Activated CD8-positive, alpha-beta T cell treated with anti-CD3 and anti-CD28 coated beads, Interleukin-2, amount 10 ng/mL, durations not matched to agents 7 days and 5 days (primary cell): Measurements from ENCODE around the gene RGSL1. TPM values are rescaled to one million over a fixed set of nuclear protein-coding genes. Genes with fewer than 3 reads are reported as not detected.

ENCODE experiments used
- ATAC-seq: fragments of 150-1000 bp; cut with Tn5 transposase; one replicate; pipeline ENCODE4 v1.10.0; 2021; ENCODE audit warnings: moderate library complexity
- CTCF ChIA-PET: fragments of 350-600 bp; sonication (Branson Sonifier 250); formaldehyde crosslinking; loops from one replicate; lab custom pipeline; 2021; ENCODE audit warnings: antibody characterized with exemption; lab: Charles Lee
- POLR2A ChIA-PET: fragments of 350-600 bp; sonication (Branson Sonifier 250); formaldehyde crosslinking; loops from one replicate; lab custom pipeline; 2021; ENCODE audit warnings: antibody characterized with exemption; lab: Charles Lee
- DNase-seq: peaks from one replicate; pipeline ENCODE4 v3.0.0-alpha.2; 2020
- H3K27ac Mint-ChIP-seq: one replicate; pipeline ENCODE4 v1.8.0; 2021; ENCODE audit warnings: mild to moderate bottlenecking, mixed read lengths
- H3K27me3 Mint-ChIP-seq: one replicate; pipeline ENCODE4 v1.8.0; 2021; ENCODE audit warnings: low read depth, mixed read lengths
- H3K36me3 Mint-ChIP-seq: one replicate; pipeline ENCODE4 v1.8.0; 2021; ENCODE audit warnings: low read depth, mixed read lengths
- H3K4me1 Mint-ChIP-seq: one replicate; pipeline ENCODE4 v1.8.0; 2021; ENCODE audit warnings: low read depth, mixed read lengths
- H3K4me3 Mint-ChIP-seq: one replicate; pipeline ENCODE4 v1.8.0; 2021; ENCODE audit warnings: mild to moderate bottlenecking, mixed read lengths
- H3K9me3 Mint-ChIP-seq: one replicate; pipeline ENCODE4 v1.8.0; 2022; ENCODE audit warnings: mixed read lengths; ENCODE audit not compliant: insufficient read depth
- total RNA-seq, 2 experiments: library from RNA; stranded (reverse); gene quantifications; one replicate each; pipeline ENCODE4 v1.2.3, GENCODE V29; 2021

The RGSL1 gene
- not detected for total RNA-seq

DNA sequence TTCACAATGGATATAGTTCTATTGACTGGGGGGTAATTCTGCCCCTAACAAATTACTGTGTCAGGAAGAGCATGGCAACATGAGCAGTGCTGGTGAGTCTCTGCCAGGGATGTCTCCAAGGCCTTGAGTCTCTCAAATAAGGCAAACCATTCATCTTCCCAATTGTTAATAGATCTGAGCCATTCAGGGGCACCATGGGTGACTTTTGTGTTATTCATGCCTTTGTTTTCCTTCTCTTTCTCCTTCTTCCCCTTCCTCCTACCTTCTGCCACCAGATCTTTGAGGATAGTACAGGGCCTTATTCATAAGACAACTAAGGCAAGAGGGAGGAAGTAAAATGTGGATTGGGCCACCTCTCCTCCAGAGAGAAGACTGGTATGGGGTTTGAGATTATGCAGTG, at the start of gene RGSL1:
Gene RGSL1, plus strand, starts transcription at position 60 of the 400 bp plus-strand sequence. Its CDS starts 20 bp downstream, at position 80.
- no peak for ATAC-seq
- no peaks in the 10 kb centered on the region for H3K9me3 Mint-ChIP-seq
- CTCF ChIA-PET: no interaction called here

DNA sequence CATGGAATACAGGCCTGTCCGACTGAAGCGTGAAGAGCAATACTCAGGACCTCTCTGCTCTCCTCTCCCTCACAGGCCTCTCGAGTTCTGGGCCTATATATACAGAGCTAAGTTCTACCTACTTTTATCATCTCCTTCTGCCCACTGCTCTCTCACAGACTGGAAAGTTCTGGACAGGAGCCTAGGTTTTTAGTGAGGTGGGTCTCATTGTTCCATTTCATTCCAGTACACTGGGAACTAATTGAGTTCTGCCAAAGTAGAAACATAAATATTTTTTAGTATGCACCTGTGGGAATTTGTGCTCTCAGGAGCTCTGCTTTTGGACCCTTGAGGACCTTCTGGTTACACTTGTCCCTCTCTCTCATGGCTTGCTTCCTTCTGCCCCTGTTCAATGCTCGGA, 49.4 kb upstream of the RGSL1 start, which contains the start of gene TEDDM1:
Gene TEDDM1, minus strand, starts transcription at position 101 of the 400 bp plus-strand sequence. CDS start 182 bp downstream, outside the sequence.
- Mint-ChIP-seq H3K4me1 (peaks cover 5% of the 10 kb centered on the region), H3K27ac (no peak within 1 kb of the TSS), H3K27me3 (peaks cover 28% of the 10 kb centered on the region), H3K4me3 (no peak within 1 kb of the TSS), H3K36me3 (no peaks in the 10 kb centered on the region), H3K9me3 (no peaks in the 10 kb centered on the region)
- ChIA-PET CTCF (interaction anchor here (2.9 to 10.7 kb wide), 2 partner anchors 255 to 315 kb away, joined by 15 to 401 read pairs; no protein-coding TSS in a partner anchor), POLR2A (no interaction called here)
- DNase-seq: no peak
- no peak for ATAC-seq

More for the DNA sequence above, at the start of gene RGSL1:
- Mint-ChIP-seq H3K4me1 (no peaks in the 10 kb centered on the region), H3K27me3 (peaks cover 12% of the 10 kb centered on the region), H3K4me3 (no peak within 1 kb of the TSS), H3K27ac (no peak within 1 kb of the TSS), H3K36me3 (no peaks in the 10 kb centered on the region)
- DNase-seq: no peak
- POLR2A ChIA-PET: no interaction called here

DNA sequence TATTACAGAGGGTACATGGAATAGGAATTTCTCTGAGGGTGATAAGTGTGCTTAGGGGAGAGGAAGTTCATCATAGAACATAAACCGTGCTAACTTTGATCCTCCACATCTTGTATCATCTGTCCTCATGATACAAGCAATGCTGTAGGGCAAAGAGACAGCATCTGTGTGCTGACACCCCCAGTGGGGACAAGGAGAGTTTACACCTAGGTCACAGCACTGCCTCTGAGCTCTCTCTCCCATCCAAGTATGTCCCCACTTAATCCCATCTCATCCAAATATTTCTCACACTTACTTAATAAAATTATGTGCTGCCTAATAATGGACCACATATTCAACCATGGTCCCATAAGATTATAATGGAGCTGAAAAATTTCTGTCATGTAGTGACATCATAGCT, 45.2 kb upstream of the RGSL1 start:
- ATAC-seq: no peak
- Mint-ChIP-seq H3K27ac (no peak overlapping the region), H3K27me3 (peaks cover 43% of the 10 kb centered on the region), H3K9me3 (no peaks in the 10 kb centered on the region), H3K4me1 (peaks cover 2% of the 10 kb centered on the region), H3K4me3 (no peak overlapping the region), H3K36me3 (no peaks in the 10 kb centered on the region)
- ChIA-PET CTCF (interaction anchor here (0.9 to 1.3 kb wide), 3 partner anchors 8 to 324 kb away, joined by 4 to 7 read pairs (median 5); no protein-coding TSS in a partner anchor), POLR2A (no interaction called here)
- DNase-seq: no peak

DNA sequence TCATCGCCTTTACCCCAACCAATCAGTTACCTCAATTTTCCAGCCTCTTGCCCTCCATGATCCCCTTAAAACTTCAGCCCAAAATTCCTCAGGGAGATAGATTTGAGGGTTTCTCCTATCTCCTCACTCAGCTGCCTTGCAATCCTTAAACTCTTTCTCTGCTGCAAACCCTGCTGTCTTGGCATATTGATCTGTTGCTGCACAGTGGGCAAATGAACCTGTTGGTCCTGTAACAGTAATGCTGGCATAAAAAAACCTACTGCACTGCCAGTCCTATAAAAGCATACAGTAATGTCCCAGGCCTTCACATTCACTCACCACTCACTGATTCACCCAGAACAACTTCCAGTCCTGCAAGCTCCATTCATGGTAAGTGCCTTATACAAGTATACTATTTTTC, 44.4 kb upstream of the RGSL1 start:
- Mint-ChIP-seq H3K9me3 (no peaks in the 10 kb centered on the region), H3K27ac (no peak overlapping the region), H3K4me3 (no peak overlapping the region), H3K27me3 (peaks cover 47% of the 10 kb centered on the region), H3K36me3 (no peaks in the 10 kb centered on the region), H3K4me1 (peaks cover 2% of the 10 kb centered on the region)
- ATAC-seq: no peak
- ChIA-PET POLR2A (no interaction called here), CTCF (interaction anchor here (0.5 to 1.3 kb wide), 4 partner anchors 9 to 325 kb away, joined by 3 to 7 read pairs (median 4); no protein-coding TSS in a partner anchor)
- no peak for DNase-seq

DNA sequence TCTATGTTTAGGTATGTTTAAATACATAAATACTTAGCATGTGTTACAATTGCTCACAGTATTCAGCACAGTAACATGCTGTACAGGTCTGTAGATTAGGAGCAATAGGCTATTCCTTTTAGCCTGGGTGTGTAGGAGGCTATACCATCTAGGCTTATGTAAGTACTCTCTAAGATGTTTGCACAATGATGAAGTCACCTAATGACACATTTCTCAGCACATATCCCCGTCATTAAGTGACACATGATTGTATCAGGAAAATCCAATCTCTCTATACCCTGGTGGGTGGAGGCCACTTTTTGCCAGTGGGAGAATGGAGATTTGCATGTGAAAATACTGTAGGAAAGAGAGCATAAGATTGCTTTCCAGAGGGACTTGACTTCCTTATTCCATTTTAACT, 43.9 kb upstream of the RGSL1 start:
- CTCF ChIA-PET: interaction anchor here (0.5 to 2.9 kb wide), 3 partner anchors 9 to 325 kb away, joined by 3 to 18 read pairs (median 3); no protein-coding TSS in a partner anchor
- no peak overlapping the region for H3K4me3 Mint-ChIP-seq
- peaks cover 48% of the 10 kb centered on the region for H3K27me3 Mint-ChIP-seq

DNA sequence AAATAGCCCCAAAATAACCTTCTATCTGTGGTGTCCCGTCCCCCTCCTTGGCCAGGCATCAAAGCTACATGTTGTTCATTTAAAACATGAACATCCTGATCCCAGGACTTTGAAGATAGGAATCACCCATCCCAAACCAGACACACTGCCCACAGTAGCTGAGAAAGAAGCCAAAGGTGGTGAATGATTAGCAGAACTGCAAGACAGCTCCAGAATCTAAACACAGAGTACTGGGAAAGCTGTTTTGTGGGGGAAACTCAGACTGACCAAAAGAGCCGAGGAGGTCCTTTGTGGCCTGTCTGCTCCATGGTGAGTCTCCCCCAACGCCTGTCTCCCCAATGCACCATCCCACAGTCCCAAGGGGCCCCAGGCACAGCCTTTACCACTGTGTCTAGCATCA, 42.2 kb upstream of the RGSL1 start:
- H3K27ac Mint-ChIP-seq: no peak overlapping the region
- H3K27me3 Mint-ChIP-seq: peaks cover 52% of the 10 kb centered on the region
- no peaks in the 10 kb centered on the region for H3K36me3 Mint-ChIP-seq
- no peaks in the 10 kb centered on the region for H3K9me3 Mint-ChIP-seq
- no peak overlapping the region for H3K4me3 Mint-ChIP-seq
- DNase-seq (no peak), ATAC-seq (no peak)
- CTCF ChIA-PET: interaction anchor here (1.0 to 2.9 kb wide), 2 partner anchors 11 to 265 kb away, joined by 4 to 18 read pairs; no protein-coding TSS in a partner anchor
- peaks cover 2% of the 10 kb centered on the region for H3K4me1 Mint-ChIP-seq
- POLR2A ChIA-PET: no interaction called here

More for the DNA sequence above, 43.9 kb upstream of the RGSL1 start:
- Mint-ChIP-seq H3K27ac (no peak overlapping the region), H3K9me3 (no peaks in the 10 kb centered on the region), H3K4me1 (peaks cover 2% of the 10 kb centered on the region), H3K36me3 (no peaks in the 10 kb centered on the region)
- ATAC-seq: no peak
- POLR2A ChIA-PET: no interaction called here
- no peak for DNase-seq

DNA sequence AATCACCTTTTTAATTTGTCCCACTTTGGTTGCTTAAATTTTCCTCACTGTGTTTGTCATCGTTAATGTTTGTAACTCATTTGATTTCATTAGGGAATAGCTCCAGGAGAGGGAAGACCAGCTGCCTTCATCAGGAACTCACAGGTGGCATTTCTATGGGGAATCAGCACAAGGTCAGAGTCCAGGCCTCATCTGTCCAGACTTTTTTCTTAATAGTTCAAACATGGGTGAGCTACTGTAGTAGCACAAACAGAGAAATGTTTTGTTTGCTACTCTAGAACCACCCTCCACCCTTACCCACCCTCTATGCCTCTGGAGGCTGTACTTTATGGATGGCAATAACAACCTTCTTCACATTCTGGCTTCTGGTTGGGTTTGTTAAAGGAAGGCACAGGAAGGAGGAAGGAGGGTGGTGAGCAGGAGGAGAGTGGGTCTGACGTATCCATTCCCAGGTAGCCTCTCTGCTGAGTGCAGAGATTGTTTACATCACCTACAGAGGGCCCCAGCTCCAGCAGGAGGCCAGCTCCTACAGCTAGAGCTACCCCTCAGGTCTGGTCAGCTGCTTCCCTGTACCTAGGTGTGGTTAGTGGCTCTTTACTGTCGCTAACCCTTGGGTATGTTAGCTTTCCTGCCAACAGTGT, 41.4 kb upstream of the RGSL1 start:
- peaks cover 46% of the 10 kb centered on the region for H3K27me3 Mint-ChIP-seq
- peaks cover 2% of the 10 kb centered on the region for H3K4me1 Mint-ChIP-seq
- no peak overlapping the region for H3K27ac Mint-ChIP-seq
- CTCF ChIA-PET: interaction anchor here (2.9 kb wide), 1 partner anchor 12 kb away, joined by 18 read pairs; no protein-coding TSS in a partner anchor
- no peaks in the 10 kb centered on the region for H3K36me3 Mint-ChIP-seq
- H3K4me3 Mint-ChIP-seq: no peak overlapping the region
- no peaks in the 10 kb centered on the region for H3K9me3 Mint-ChIP-seq
- ATAC-seq (no peak), DNase-seq (no peak)
- POLR2A ChIA-PET: no interaction called here

DNA sequence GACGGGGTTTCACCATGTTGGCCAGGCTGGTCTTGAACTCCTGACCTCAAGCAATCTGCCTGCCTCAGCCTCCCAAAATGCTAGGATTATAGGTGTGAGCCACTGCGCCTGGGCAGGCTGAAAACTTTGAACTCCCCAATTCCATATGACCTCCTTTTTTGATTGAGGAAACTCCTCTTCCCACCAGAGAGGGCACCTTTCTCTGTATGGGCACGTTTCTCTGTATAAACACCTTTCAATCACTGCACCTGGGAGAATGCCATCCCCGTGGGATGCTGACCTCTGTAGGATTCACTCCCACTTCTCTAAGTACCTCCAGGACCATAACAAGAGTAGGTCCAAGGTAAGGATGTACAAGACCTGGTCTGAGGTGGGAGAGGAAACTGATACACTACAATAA, 39.8 kb upstream of the RGSL1 start:
- ChIA-PET CTCF (no interaction called here), POLR2A (no interaction called here)
- no peak overlapping the region for H3K4me3 Mint-ChIP-seq
- H3K4me1 Mint-ChIP-seq: peaks cover 2% of the 10 kb centered on the region
- H3K27me3 Mint-ChIP-seq: peaks cover 46% of the 10 kb centered on the region
- H3K9me3 Mint-ChIP-seq: no peaks in the 10 kb centered on the region
- H3K27ac Mint-ChIP-seq: no peak overlapping the region
- DNase-seq: no peak
- H3K36me3 Mint-ChIP-seq: no peaks in the 10 kb centered on the region
- no peak for ATAC-seq

DNA sequence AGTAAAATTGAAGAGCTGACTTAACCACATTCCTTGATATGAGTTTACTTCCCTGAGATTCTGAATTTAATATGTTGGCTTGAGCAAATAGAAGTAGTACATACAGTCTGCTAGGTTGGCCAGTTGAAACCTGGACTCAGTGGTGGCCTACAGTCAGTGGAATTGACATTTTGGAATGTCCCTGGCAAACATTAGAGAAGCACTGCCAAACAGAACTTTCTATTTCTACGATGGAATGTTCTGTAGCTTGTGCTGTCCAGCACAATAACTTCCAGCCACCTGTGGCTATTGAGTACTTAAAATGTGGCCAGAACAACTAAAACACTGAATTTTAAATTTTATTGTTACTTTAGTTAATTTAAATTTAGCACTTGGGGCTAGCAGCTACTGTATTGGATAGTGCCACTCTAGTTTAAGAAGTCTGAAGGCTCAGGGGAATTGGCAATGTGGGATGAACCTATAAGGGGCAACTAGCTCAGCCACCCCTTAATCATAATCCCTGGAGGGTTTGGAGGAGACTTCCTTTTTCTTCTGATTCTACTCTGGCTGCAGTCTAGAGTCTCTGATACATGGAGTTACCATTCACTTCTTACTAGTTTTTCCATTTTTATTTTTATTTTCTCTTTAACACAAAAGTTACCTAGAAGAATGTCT, 39.2 kb upstream of the RGSL1 start:
- Mint-ChIP-seq H3K4me1 (peaks cover 3% of the 10 kb centered on the region), H3K27ac (no peak overlapping the region), H3K4me3 (no peak overlapping the region), H3K9me3 (no peaks in the 10 kb centered on the region), H3K36me3 (no peaks in the 10 kb centered on the region), H3K27me3 (peaks cover 45% of the 10 kb centered on the region)
- DNase-seq: no peak
- POLR2A ChIA-PET: no interaction called here
- CTCF ChIA-PET: interaction anchor here (1.3 kb wide), 1 partner anchor 267 kb away, joined by 3 read pairs; no protein-coding TSS in a partner anchor
- no peak for ATAC-seq

DNA sequence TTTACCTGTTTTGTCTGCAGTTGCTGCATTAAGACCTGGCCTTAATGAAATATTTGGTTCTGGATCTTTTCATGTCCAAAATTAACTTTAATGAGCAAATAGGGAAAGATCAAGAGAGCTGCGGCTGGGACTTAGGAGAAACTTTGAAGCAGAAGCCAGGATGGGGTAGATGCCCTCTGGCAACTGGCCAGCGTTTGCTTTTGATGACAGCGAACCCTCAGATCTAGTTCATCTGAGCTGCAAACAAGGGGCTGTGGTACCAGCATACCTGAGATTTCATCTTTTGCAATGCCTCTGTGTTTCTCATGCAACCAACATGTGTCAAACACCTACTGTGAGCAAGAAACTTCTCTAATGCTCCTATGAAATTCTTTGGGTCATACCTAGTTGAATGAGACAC, 36.5 kb upstream of the RGSL1 start:
- Mint-ChIP-seq H3K4me1 (peaks cover 5% of the 10 kb centered on the region), H3K4me3 (no peak overlapping the region), H3K36me3 (no peaks in the 10 kb centered on the region), H3K27ac (no peak overlapping the region), H3K27me3 (peaks cover 38% of the 10 kb centered on the region), H3K9me3 (no peaks in the 10 kb centered on the region)
- ChIA-PET POLR2A (no interaction called here), CTCF (interaction anchor here (0.6 kb wide), 1 partner anchor 174 kb away, joined by 3 read pairs; no protein-coding TSS in a partner anchor)
- DNase-seq: no peak
- no peak for ATAC-seq

DNA sequence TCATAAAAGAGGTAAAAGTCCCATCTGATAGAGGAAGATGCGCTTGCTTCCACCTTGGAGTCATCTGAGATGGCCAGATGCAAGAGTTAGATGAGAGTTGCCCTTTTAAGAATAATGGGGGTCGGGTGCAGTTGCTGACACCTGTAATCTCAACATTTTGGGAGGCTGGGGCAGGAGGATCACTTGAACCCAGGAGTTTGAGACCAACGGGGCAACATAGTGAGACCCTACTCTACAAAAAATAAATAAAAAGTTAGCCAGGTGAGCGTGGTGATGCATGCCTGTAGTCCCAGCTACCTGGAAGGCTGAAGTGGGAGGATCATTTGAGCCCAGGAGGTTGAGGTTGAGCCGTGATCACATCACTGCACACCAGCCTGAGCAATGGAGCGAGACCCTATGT, 36.0 kb upstream of the RGSL1 start:
- ATAC-seq (no peak), DNase-seq (no peak)
- Mint-ChIP-seq H3K4me3 (no peak overlapping the region), H3K9me3 (no peaks in the 10 kb centered on the region), H3K36me3 (no peaks in the 10 kb centered on the region), H3K4me1 (peaks cover 5% of the 10 kb centered on the region), H3K27me3 (peaks cover 40% of the 10 kb centered on the region), H3K27ac (no peak overlapping the region)
- ChIA-PET CTCF (interaction anchor here (0.6 kb wide), 1 partner anchor 174 kb away, joined by 3 read pairs; no protein-coding TSS in a partner anchor), POLR2A (no interaction called here)

DNA sequence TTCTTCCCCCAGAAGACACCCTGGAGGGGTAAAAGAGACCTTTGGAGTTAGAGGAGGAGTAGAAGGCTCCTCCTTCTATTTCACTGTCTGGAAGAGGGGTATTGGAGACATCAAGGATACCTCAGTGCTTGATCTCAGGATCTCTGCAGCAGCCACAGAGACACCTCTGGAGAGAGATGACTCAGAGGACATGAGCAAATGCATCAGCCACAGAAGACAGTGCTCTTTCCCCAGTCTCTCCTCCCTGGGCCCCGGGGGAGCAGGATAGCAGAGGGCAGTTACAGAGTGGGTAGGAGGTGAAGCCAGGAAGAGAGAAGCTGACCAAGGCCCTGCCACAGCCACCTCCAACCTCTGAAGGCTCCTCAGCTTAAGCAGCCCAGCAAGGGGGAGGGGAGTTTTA, 34.2 kb upstream of the RGSL1 start:
- Mint-ChIP-seq H3K27ac (no peak overlapping the region), H3K4me1 (peaks cover 3% of the 10 kb centered on the region), H3K4me3 (no peak overlapping the region), H3K9me3 (no peaks in the 10 kb centered on the region), H3K27me3 (peaks cover 42% of the 10 kb centered on the region), H3K36me3 (no peaks in the 10 kb centered on the region)
- POLR2A ChIA-PET: no interaction called here
- DNase-seq: no peak
- CTCF ChIA-PET: no interaction called here
- no peak for ATAC-seq
